ENCODE measurements around the gene ALKBH6.
"Not testable (repeated sequence)": the region's sequence is repeated elsewhere in the genome, so short reads cannot be mapped to it uniquely, and the experiment has no call there.

ALKBH6 gene

GRCh38 chr19:36041831-36042230 is 27.8 kb upstream of the ALKBH6 start:
- Histone ChIP-seq H3K4me3 (ENCODE audit: severe bottlenecking) (no peak overlapping the region), H3K27me3 (ENCODE audit: insufficient read depth, poor library complexity, severe bottlenecking) (no peaks in the 10 kb centered on the region), H3K4me1 (ENCODE audit: insufficient read depth, poor library complexity, severe bottlenecking) (peaks cover 7% of the 10 kb centered on the region), H3K36me3 (ENCODE audit: low read depth) (peaks cover 11% of the 10 kb centered on the region), H3K27ac (ENCODE audit: poor library complexity, severe bottlenecking) (peak overlapping the region; percentile 25), H3K9me3 (ENCODE audit: severe bottlenecking) (no peaks in the 10 kb centered on the region)
- no peak for TF ChIP-seq CTCF (IDR thresholded peaks at IDR 0.05; ENCODE audit: poor library complexity, severe bottlenecking)
- ATAC-seq (ENCODE audit: low read depth): peak; percentile 92
- DNase-seq (ENCODE audit: low spot score): no peak

- not testable (repeated sequence) for H3K27ac ChIP-seq (ENCODE audit: poor library complexity, severe bottlenecking); H3K9me3 ChIP-seq (ENCODE audit: severe bottlenecking); H3K4me3 ChIP-seq (ENCODE audit: severe bottlenecking); H3K4me1 ChIP-seq (ENCODE audit: insufficient read depth, poor library complexity, severe bottlenecking); H3K27me3 ChIP-seq (ENCODE audit: insufficient read depth, poor library complexity, severe bottlenecking); DNase-seq (ENCODE audit: low spot score); ATAC-seq (ENCODE audit: low read depth)
- H3K36me3 ChIP-seq (ENCODE audit: low read depth): peaks cover 11% of the 10 kb centered on the region
Observed at GRCh38 chr19:36041092-36041491, 27.1 kb upstream of the ALKBH6 start.

GRCh38 chr19:36040495-36040894 is 26.5 kb upstream of the ALKBH6 start:
- TF ChIP-seq CTCF (IDR thresholded peaks at IDR 0.05; ENCODE audit: poor library complexity, severe bottlenecking): no peak
- Histone ChIP-seq H3K36me3 (ENCODE audit: low read depth) (peaks cover 11% of the 10 kb centered on the region), H3K4me1 (ENCODE audit: insufficient read depth, poor library complexity, severe bottlenecking) (peaks cover 7% of the 10 kb centered on the region), H3K4me3 (ENCODE audit: severe bottlenecking) (no peak overlapping the region), H3K9me3 (ENCODE audit: severe bottlenecking) (no peaks in the 10 kb centered on the region), H3K27ac (ENCODE audit: poor library complexity, severe bottlenecking) (no peak overlapping the region), H3K27me3 (ENCODE audit: insufficient read depth, poor library complexity, severe bottlenecking) (no peaks in the 10 kb centered on the region)
- ATAC-seq (ENCODE audit: low read depth) (no peak), DNase-seq (ENCODE audit: low spot score) (no peak)

- no peaks in the 10 kb centered on the region for H3K36me3 ChIP-seq (ENCODE audit: low read depth)
- no peaks in the 10 kb centered on the region for H3K27me3 ChIP-seq (ENCODE audit: insufficient read depth, poor library complexity, severe bottlenecking)
- no peak within 1 kb of the TSS for H3K4me3 ChIP-seq (ENCODE audit: severe bottlenecking)
- H3K4me1 ChIP-seq (ENCODE audit: insufficient read depth, poor library complexity, severe bottlenecking): no peaks in the 10 kb centered on the region
- DNase-seq (ENCODE audit: low spot score): no peak
- no peaks in the 10 kb centered on the region for H3K9me3 ChIP-seq (ENCODE audit: severe bottlenecking)
- TF ChIP-seq CTCF (IDR thresholded peaks at IDR 0.05; ENCODE audit: poor library complexity, severe bottlenecking): no peak
- ATAC-seq (ENCODE audit: low read depth): no peak
- no peak within 1 kb of the TSS for H3K27ac ChIP-seq (ENCODE audit: poor library complexity, severe bottlenecking)
Observed at GRCh38 chr19:36032251-36033104, 18.5 kb upstream of the ALKBH6 start, which contains the start of gene CLIP3. CLIP3 (minus strand) TSS chr19:36032873; CDS start chr19:36032357, 516 bp downstream.

- DNase-seq (ENCODE audit: low spot score) (no peak), ATAC-seq (ENCODE audit: low read depth) (no peak)
- Histone ChIP-seq H3K9me3 (ENCODE audit: severe bottlenecking) (no peaks in the 10 kb centered on the region), H3K4me1 (ENCODE audit: insufficient read depth, poor library complexity, severe bottlenecking) (no peaks in the 10 kb centered on the region), H3K27me3 (ENCODE audit: insufficient read depth, poor library complexity, severe bottlenecking) (no peaks in the 10 kb centered on the region), H3K4me3 (ENCODE audit: severe bottlenecking) (no peak overlapping the region), H3K36me3 (ENCODE audit: low read depth) (no peaks in the 10 kb centered on the region), H3K27ac (ENCODE audit: poor library complexity, severe bottlenecking) (no peak overlapping the region)
- TF ChIP-seq CTCF (IDR thresholded peaks at IDR 0.05; ENCODE audit: poor library complexity, severe bottlenecking): no peak
Observed at GRCh38 chr19:36031308-36031707, 17.3 kb upstream of the ALKBH6 start.
